Measurements from ENCODE around the gene LPP.

GRCh38 chr3:188602111-188602510 lies 448.2 kb downstream of the LPP start:
- TF ChIP-seq CTCF (IDR thresholded peaks at IDR 0.05 in 4 of 5, conservative IDR thresholded peaks at IDR 0.05 in 1 of 5): no peak
- no peak for TF ChIP-seq POLR2A (IDR thresholded peaks at IDR 0.05)

Measured in gastrocnemius medialis (tissue), 4 donors.